ENCODE measurements around the gene C1R. TPM values are rescaled to one million over a fixed set of nuclear protein-coding genes. Genes with fewer than 3 reads are reported as not detected.
A peak's percentile ranks its signal among the peaks of the same experiment; 100 is the strongest.

Gene C1R
- total RNA-seq, 2 experiments from 2014 or later = 0.30 TPM; not detected in 1

GRCh38 chr12:7130701-7131501 is 38.7 kb upstream of the C1R start:
- Histone ChIP-seq H3K9me3 (ENCODE audit: low read length) (no peaks in the 10 kb centered on the region), H3K4me3 (ENCODE audit: low read depth, low read length, poor library complexity, severe bottlenecking) (peak overlapping the region; percentile 79), H3K4me2 (ENCODE audit: low read length) (peak overlapping the region; percentile 86), H3K36me3 (ENCODE audit: insufficient read depth, low read length) (peaks cover under 1% of the 10 kb centered on the region; the same call in 1 of the 2 replicates), H2AFZ (ENCODE audit: low read length) (peak overlapping the region; percentile 87), H3K4me1 (ENCODE audit: insufficient read depth, low read length, poor library complexity, severe bottlenecking) (peaks cover 20% of the 10 kb centered on the region), H3K27ac (ENCODE audit: low read depth, low read length, poor library complexity, severe bottlenecking) (no peak overlapping the region), H3K9me2 (ENCODE audit: insufficient read depth, low read length) (no peaks in the 10 kb centered on the region), H4K20me1 (ENCODE audit: insufficient read depth, low read length) (no peaks in the 10 kb centered on the region), H3K79me2 (ENCODE audit: insufficient read depth, low read depth, low read length) (no peaks in the 10 kb centered on the region)
- no TSS peak for BruUV-seq (replicated peaks)
- DNase-seq (ENCODE audit: low spot score) = peak; percentile 46
- ChIA-PET CTCF (ENCODE audit: unreplicated experiment) (no interaction called here), POLR2A (interaction anchor here (0.8 kb wide), 1 partner anchor 63 kb away, joined by 6 read pairs; no protein-coding TSS in a partner anchor)
- no peak for TF ChIP-seq EZH2phosphoT487 (IDR thresholded peaks at IDR 0.05; ENCODE audit: borderline replicate concordance, low read depth, low read length)
- 0 out of 2 replicates have a peak, but pooled peaks have one; percentile 19 for TF ChIP-seq CTCF (conservative IDR thresholded peaks at IDR 0.05; ENCODE audit: low read length)
- intact Hi-C loops (cut with micrococcal nuclease; ENCODE audit: unreplicated experiment) = no loop called here

- Histone ChIP-seq H3K27ac (ENCODE audit: low read depth, low read length, poor library complexity, severe bottlenecking) (no peak within 1 kb of the TSS), H3K9me2 (ENCODE audit: insufficient read depth, low read length) (no peaks in the 10 kb centered on the region), H4K20me1 (ENCODE audit: insufficient read depth, low read length) (no peaks in the 10 kb centered on the region), H3K79me2 (ENCODE audit: insufficient read depth, low read depth, low read length) (no peaks in the 10 kb centered on the region), H3K9me3 (ENCODE audit: low read length) (no peaks in the 10 kb centered on the region), H3K4me1 (ENCODE audit: insufficient read depth, low read length, poor library complexity, severe bottlenecking) (peaks cover 20% of the 10 kb centered on the region), H2AFZ (ENCODE audit: low read length) (peak within 1 kb of the TSS; percentile 87), H3K4me2 (ENCODE audit: low read length) (peak within 1 kb of the TSS; percentile 86), H3K4me3 (ENCODE audit: low read depth, low read length, poor library complexity, severe bottlenecking) (peak within 1 kb of the TSS; percentile 79), H3K36me3 (ENCODE audit: insufficient read depth, low read length) (no peaks in the 10 kb centered on the region)
- intact Hi-C loops (cut with micrococcal nuclease; ENCODE audit: unreplicated experiment) = no loop called here
- no TSS peak for BruUV-seq (replicated peaks)
- ChIA-PET CTCF (ENCODE audit: unreplicated experiment) (interaction anchor here (0.7 to 1.0 kb wide), 2 partner anchors 10 to 12 kb away, joined by 3 to 4 read pairs; no protein-coding TSS in a partner anchor), POLR2A (interaction anchor here (0.8 kb wide), 1 partner anchor 63 kb away, joined by 6 read pairs; no protein-coding TSS in a partner anchor)
- TF ChIP-seq EZH2phosphoT487 (IDR thresholded peaks at IDR 0.05; ENCODE audit: borderline replicate concordance, low read depth, low read length) = no peak
- TF ChIP-seq CTCF (conservative IDR thresholded peaks at IDR 0.05; ENCODE audit: low read length) = no peak
- DNase-seq (ENCODE audit: low spot score) = peak; percentile 88
Measured at GRCh38 chr12:7129872-7130691, 37.8 kb upstream of the C1R start, which contains the start of gene CLSTN3. Gene CLSTN3 (plus strand): TSS chr12:7130371. CDS start chr12:7130649, 278 bp downstream.
